GM21786 (cell line): ENCODE measurements around the gene KIRREL3.

Source experiments
- ATAC-seq: cut with Tn5 transposase; IDR thresholded peaks from one replicate; pipeline ENCODE4 v1.9.1; 2021; ENCODE audit not compliant: unreplicated experiment

The KIRREL3 gene

DNA sequence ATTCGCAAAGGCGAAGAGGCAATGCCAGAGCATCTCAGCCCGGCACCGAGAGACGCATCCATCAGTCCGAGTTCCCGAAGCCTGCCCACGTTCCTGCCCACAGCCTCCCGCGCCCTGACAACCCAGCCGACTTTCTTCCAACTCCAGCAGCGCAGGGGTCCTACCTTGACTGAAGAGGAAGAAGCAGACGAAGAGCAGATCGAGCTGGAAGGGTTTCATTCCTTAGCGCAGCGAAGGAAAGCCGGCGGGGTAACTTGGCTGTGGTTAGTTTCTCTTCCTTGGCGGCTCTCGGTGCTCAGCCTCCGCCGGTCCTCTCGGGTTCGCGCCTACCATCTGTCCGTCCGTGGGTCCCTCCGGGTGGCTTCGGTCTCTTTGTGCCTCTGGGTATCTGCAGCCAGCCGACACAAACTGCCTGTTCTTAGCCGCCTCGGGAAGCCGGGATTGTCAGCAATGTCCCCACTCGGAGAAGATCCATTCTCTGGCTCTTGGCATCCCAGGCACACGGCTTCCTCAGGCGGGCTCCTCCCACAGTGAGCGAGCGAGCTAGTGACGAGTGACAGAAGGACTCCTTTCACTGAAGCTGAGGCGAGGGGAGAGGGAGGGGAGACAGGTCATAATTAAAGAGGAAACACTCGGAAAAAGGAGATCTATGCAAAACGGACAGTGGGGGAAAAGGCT is at the start of gene KIRREL3:
KIRREL3 (minus strand) TSS at position 480 of the 678 bp plus-strand sequence.
- ATAC-seq = no peak

DNA sequence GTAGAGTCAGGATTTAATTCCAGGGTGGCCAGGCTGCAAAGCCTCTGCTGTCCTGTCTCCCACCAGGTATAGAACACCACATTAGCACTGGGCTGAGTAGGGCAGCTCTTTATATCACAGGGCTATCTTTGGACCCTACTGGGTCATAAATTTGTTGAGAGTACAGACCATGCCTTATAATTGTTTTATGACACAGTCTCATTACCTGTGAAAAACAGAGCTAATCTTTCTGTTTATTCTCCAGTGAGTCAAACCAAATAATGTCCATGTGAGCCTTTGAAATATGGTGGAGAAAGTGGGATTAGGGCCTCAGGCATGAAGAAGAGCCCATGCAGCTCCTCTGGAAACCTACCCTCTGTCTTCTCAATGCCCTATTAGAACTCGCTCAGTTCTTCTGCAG is 49.6 kb upstream of the KIRREL3 start:
- no peak for ATAC-seq

DNA sequence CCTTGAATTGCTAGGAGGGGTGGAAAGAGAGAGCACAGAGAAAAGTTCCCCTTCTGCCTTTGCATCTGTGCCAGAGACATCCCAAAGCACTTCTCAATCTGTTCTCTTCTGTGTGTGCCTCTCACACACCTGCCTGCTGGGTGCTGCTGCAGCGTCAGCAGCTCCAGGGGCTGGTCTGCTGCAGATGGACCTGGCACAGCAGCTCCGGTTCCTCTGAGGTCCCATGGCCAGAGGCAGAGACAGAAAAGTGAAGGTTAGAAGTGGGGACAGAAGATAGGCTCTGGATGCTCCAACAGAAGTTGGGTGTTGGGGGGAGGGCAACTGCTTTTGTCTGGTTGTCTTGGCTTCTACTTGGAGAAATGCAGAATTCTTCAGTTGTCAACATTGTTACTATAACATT is 48.9 kb upstream of the KIRREL3 start:
- ATAC-seq = no peak

DNA sequence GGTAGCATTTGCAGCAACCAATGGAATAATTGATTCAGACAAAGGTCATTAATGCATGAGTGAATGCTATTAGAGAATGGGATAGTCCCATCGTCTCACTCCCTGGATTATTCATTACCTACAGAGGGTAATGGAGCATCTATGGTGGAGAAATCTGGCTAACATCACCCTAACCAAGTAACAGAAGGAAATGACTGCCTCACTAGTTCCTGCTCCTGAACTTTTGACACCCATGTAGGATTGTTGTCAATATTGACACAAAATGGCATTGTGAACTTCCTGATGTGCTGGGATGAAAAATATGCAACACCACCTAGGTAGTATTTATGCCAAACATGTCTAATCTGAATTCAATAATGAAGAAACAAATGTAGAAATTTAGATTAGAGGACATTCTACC is 44.0 kb upstream of the KIRREL3 start:
- ATAC-seq = no peak

DNA sequence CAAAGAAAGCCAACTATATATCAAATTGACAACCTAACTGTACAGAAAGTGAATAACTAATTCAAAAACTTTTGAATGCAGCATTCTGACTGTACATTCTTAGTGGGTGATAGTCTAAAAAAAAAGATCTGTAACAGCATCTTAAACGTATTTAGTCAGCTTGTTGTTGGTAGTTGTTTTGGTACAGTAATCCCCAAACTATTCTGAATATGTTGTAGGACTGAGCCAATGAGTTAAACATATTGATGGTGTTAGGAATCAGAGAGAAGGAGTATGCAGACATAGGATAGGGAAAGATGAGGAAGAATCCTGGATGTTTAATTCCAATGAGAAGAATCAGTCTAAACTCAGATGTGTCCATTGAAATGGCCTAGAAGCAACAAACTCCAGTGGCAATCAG is 41.9 kb upstream of the KIRREL3 start:
- no peak for ATAC-seq

DNA sequence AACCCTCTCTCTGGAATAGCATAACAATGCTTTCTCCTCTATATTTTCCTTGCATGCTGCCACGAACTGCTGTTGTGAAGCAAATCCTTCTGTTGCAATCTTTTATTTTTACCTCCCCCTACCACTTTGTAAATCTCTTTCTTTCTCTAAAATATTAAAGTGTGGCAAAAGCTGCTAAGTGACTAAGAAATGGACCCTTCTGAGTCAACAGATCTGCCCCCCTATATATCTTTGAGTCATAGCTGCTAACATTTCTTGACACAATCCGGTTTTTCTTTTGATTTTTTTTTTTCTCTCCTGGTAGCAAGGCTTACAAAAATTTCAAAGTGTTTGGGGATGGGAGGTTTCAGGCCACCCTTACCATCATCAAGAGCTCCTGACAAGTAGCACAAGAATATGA is 39.0 kb upstream of the KIRREL3 start:
- no peak for ATAC-seq

DNA sequence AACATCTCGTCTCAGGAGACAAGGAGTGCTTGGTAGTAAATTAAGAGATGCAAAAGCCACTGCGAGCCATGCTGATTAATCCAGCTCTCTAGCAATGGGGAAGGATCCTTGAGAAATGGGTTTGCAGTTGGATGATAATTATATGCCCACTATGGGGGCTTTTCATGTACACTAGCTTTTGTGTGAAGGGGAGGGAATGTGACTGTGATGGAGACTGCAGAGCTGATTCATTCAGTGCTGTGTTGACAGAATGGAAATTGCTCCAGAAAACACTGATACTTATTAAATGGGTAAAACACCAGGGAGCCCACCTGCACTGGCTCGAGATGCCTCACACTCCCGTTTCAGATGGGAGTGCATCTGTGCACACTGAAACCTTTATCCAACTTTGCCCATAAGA is 37.0 kb upstream of the KIRREL3 start:
- ATAC-seq = no peak

DNA sequence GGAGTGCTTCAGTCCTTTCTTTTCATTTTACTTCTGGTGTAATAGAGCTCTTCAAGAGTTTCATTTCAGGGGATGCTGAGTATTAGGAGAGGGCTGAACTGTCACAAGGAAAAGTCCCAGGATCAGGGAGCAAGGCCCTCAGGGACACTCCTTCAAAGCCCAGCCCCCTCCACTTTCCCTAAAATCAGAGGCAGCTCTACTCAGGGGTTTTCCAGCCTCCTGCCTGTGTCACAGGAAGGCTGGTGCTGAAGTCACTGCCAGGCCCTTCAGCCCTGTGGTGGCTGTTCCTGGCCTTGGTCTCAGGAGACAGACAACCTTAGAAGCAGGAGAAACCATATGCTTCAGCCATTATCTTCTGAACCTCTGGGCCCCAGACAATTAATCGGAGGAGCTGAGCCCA is 36.4 kb upstream of the KIRREL3 start:
- ATAC-seq = no peak

DNA sequence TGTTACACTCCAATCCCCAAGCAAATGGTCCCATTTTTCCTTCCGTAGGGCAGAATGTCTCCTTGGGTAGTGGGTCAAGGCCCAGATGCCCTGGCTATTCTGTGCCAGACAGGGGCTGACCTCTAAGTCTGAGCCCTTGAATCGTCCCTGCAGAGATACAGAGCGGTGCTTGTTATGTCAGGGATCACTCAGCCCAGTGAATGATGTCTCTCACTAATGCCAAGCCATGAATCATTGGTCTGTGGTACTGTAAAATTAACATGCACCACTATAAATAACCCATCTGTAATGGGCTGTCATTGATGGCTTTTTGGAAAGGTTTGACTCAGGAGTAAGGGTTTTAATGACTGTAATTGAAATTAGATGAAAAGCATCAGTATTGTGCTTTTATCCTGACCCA is 35.3 kb upstream of the KIRREL3 start:
- no peak for ATAC-seq

DNA sequence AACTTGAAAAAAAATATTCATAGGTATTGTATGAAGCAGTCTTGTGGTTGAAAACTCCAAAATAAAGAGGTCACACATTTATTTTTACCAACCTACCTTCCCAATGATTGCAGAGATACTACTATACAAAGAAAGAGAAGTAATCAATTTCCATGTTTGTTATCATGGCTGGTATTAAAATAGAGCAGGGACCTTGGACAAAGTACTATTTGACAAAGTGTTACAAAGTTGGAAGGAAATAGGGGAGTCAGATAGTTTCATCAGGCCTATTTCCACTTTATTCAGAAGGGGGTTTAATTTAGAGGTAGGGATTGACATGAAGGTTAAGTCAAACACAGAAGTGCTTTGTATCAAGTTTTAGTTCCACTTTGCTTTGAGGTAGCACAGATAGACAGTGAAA is 34.4 kb upstream of the KIRREL3 start:
- no peak for ATAC-seq

DNA sequence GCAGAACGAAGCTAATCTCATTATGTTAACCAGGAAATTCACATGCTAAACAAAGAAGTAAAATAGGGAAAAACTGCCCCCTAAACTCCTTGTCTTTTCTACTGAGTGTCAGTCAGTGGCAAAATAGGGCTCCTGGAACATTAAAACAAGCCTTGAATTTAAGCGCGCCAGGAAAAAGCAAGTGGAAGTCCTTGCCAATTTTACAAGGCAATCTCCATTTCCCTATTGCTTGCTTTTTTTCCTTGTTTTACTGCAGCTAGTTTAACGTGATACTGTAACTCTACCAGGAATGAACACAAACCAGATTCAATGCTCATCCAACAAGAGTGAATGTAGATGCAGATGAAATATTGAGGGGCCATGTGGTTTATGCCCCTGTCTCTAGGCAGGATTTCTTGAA is 28.1 kb upstream of the KIRREL3 start:
- no peak for ATAC-seq

DNA sequence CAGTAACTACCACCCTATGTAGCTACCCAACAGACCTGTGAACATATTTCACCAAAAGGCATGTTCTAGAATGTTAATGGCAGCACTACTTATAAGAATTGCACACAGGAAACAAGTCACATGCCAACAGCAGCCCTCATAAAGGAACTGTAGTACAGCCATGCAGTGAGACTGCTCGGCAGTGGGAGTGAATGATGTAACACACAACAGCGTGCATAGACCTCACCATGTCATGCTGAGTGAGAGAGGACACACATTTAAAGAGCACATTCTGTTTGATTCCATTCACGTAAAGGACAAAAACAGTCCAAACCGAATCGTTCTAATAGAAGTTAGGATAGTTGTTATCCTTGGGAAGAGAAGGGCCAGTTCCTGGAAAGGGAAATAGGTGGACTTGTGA is 27.2 kb upstream of the KIRREL3 start:
- ATAC-seq = no peak

DNA sequence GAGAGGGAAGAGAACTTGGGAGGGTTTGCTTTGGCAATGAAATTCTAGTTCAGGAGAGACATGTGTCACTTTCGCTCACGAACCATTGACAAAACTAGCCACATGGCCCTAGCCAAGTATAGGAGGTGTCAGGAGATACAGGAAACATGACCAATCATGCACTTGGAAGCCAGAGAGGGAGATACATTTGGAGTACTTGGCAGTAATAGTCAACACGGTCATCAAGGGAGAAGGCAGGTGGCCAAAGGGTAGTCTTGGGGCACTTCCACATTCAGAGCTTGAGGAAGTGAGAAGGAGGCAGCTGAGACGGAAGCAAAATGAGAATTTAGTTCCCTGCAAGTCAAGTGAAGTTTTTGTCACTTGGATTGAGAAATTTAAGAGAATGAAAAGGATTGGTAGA is 26.4 kb upstream of the KIRREL3 start:
- ATAC-seq = no peak

DNA sequence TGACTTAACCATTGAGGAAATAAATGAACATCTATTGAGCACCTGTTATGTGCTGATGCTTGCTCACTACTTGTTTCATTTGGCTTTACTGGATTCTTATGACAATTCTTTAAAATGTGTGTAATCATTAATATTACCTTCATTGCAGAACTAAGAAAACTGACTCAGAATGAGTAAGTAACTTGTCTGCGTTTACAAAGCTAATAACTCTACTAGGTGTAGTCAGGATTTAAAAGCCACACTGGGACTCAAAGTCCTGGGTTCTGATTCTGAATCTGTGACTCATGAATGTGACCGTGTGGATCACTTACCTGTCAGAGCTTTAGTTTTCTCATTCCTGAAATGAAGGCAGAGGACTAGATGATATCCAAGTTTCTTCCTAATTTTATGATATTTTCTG is 23.4 kb upstream of the KIRREL3 start:
- no peak for ATAC-seq

DNA sequence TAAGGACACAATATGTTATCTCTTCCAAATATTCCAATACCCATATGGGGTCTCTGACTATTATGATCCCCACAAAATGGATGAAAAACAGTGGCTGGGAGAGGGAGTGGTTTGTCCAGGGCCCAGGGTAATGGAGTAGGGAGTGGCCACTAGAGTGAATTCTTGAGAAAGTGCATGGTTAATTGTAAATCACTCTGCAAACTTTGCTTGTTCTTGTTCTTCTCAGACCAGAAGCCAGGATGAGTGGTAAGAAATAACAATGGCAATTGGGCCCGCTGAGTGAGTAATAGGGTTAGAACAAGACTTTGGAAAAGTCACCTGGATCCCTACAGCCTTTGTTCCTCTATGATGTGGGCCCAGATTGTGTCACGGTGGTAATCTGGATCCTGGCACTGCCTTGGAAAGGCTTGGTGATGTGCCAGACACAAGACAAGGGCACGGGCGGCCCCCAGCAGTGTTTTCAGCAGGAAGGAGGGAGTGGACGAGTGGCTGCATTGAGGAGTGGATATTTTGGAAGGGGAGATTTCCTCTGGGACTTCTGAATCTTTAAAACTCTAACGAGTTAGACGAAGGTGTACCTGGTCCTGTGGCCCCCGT is 18.2 kb upstream of the KIRREL3 start:
- ATAC-seq = no peak

DNA sequence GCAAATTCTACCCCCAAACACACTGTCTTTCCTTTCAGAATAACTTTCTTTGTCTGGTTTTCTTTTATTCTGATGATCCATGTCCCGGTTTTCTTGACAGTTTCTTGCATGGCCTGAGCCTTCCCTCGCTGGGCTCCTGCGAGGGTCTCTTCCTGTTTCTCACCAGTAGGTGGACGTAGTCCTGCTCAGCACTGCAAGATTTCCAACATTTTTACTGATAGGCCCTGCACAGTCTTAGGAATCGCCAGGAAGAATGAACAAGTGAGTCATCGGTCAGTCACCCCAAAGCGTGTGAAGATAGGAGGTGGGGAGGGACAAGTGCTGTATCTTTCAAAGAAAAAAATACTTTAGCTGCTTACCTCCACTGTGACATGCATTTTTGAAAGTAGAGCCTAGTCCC is 16.9 kb upstream of the KIRREL3 start:
- no peak for ATAC-seq

DNA sequence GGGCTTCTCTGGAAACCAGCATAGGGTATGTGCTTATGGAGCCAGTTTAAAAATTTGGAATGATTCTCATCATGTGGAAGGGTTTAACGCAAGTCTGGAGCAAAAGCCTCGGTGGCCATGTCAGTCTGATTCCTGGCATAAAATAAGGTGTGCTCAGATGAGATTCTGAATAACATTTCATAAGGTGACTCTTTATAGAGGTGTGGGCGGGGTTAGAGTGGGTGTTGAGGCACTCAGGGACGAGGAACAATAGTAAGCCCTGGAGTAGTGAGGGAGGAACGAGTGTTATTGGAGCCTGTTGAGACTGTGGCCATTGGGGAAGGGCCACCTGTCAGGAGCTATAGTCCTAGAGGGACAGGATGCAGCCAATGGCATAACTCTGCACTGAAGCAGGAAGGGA is 13.0 kb upstream of the KIRREL3 start:
- ATAC-seq = no peak

DNA sequence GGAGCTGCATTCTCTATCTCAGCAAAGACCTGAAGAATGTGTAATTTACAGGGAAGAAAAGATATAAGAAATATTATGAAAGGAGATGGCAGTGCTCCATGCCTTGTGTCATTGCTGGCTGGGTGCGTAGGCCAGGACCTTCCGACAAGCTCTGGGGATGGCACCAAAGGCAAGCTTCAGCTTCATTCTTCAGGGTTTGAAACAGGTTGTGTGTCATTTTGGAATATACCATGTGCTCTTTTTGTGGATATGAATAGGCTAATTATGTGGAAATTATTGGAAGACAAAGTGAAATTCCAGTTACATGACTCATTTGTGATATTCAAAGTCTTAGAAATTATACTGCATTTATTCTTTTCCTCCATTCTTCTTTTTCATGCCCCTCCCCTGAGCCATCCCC is 5.7 kb upstream of the KIRREL3 start:
- no peak for ATAC-seq

DNA sequence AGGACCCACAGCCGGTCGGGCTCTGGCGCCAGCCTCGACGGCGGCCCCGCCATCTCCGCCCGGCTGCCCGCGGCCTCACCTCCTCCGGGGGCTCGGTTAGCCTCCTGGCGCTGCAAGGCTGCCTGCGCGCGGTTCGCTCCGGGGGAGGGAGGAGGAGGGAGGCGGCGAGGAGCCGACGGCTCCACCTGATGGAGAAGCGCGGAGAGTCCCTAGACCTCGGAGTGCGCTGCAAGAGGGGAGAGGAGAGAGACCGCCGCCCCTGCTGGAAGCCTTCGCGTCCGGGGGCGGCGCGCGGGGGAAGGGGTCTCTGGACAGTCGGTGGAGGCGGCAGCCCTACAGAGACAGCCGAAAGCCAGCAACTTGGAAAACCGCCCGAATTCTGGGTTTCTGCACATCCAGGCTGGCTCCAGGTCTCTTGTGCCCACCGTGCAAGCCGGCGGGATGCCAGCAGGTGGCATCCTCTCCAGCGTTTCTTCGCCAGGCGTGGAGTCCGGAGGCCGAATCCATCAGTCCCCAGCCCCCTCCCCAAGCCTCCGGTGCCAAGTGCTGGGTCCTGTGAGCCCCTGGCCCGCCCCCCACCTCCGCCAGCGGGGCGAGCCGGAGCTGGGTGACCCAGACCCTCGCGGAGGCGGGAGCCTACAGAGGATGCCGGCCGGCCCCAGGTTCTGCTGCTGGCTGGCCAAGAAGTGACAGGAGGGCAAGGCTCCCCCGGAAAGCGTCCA is 2.9 kb upstream of the KIRREL3 start:
- no peak for ATAC-seq

DNA sequence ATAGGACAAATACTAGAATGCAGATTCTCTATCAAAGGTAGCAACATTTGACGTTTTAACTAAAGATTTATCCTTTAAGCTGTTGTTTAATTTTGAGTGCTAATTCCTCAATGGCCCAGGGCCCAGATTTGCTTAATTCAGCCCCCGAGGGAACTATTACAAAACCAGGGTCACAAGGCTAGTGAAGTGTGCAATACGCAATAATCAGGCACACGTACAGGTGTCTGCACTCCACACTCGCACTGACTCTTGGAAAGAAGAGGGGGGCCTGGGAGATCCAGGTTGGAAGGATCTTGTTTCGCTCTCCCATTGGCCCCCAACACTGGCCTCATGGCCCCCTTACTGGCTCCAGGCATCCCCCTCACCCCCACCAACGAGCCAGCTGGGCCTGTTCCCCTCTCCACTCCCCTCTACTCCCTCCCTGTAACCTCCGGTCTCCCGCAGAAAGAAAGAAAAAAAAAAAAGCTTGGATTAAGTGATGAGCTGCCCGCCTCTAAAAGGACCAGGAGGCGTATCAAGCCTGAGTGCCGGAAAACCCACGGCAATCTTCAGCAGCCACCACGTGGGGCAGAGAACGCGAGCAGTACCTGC is 2.2 kb upstream of the KIRREL3 start:
- ATAC-seq = no peak

DNA sequence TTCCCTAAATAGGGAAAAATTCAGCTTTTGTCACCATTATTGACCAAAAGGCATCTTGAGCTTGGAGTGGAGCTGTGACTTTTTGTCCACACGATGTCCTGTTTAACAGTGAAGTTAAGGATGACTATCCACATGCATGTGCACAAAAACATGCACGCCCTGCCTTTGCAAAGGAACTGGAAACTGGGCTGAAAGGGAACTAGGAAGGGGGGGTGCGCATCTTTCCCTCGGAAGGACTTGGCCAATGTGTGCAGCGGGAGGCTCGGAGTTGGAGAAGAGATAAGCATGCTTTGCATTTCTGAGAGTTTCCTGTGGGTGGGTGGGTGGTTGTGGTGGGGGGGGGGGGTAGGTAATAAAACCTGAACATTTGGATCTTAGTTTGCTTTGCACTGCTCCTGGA is 411 bp upstream of the KIRREL3 start:
- ATAC-seq = no peak

DNA sequence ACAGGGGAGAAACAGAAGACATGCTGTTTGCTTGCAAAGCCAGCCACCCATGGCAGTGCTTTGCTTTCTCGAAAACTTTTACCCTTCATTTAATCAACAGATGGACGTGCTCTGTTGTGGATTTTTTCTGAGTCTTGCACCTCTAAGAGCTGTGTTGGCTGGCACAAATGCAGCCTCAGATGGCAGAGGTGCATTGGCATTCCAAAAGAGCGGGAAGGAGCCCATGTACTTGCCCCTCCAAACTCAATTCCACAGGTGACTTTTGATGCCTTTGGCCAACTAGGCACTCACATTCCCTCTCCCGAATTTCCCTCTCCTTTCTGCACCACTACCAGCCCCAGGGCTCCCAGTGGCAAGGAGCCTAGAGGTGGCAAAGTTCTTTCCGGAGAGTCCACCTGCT is 1.2 kb downstream of the KIRREL3 start:
- ATAC-seq = no peak
